ENCODE measurements around the gene TRIM7.
"Not testable (repeated sequence)": the region's sequence is repeated elsewhere in the genome, so short reads cannot be mapped to it uniquely, and the experiment has no call there.

Gene TRIM7

DNA sequence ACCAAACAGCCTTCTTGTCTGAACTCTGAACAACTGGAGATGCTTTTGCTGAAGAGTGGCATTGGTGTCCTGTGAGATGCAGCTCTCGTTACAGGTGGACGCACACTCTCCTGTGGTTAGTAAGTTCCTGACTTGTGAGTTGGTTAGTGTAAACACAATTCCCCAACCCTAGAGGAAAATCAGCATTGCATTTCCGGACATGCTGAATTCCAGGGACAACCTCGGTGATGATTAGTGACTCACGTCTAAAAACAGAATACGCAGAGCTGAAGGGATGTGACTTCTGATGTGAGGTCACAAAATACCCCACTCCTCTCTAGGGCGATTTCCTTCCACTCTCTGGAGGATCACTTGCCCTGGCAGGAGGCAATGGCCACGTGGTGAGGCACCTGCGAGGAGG is 52.6 kb downstream of the TRIM7 start:
- DNase-seq (ENCODE audit: low read depth, low spot score) = no peak

DNA sequence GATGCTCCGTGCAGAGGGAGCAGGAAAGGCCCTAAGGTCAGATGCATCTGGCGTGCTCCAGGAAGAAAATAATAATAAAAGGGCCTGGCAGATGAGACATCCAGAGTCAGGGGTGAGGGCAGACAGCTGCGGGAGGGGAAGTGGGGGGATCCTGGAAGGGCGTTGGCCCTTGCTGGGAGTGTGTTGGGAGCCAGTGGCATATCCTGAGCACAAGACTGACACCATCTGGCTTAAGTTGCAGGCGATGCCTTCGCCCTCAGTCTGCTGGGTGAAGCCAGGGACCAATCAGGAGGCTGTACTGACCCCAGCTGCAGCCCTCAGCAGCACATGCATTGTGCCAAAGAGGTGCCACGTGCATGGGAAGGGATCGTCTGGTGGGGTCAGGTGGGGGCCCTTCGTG is 53.9 kb downstream of the TRIM7 start:
- no peak for DNase-seq (ENCODE audit: low read depth, low spot score)

DNA sequence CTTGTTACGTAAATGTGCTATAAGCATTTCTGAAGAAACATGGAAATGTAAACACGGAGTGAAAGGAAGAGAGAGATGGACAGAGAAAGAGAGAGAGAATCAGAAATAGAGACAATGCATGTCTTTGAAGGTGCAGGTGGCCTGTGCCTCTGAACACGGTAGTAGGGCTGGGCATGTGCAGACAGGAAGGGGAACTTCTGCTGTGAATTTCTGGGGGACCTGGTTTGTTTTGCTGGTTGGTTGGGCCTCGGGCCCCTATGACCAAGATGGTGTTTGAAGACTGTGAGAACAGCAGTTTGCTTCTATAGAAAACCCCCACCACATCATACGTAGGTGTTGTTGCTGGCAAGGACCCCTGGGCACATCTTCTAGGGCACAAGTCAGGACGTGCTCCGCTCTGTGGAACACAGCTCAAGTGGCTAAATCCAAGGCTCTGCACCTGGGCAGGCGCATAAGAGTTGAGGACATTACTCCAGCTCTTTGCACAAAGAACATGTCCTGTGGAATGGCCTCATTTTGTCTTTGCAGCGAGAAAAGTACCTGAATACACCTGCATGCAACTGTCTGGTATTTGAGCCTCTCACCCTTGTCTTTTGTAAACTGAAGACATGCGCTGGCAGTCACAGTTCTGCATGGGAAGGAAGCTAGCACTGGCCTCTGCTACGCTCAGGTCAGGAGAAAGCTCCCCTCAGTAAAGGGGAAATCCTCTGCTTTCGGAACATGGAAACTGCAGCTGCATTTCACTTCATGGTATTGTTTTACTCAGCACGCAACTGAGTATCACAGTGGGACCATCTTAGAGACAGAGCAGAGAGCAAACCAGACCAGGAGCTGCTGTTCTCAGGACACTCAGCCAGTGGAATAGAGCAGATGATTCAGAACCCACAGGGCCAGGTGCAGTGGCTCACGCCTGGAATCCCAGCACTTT is 54.9 kb downstream of the TRIM7 start:
- DNase-seq (ENCODE audit: low read depth, low spot score) = no peak

DNA sequence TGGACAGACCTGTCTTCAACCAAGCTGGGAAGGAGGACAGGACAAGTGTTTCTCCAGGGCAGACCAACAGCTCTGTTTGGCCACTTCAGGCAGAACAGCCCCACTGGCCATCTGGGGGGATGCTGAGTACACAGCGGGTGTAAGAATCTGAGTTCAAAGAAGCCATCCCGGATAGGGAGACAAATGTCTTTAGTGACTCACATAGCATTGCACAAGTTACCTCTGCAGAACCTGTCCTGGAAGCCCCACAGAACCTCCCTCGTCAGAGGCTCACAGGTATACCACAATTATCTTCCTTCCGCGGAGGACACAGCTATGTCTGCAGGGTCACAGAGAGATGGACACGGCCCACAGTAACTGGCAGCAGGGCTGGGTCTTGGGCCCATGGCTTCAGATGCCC is 55.6 kb downstream of the TRIM7 start:
- no peak for DNase-seq (ENCODE audit: low read depth, low spot score)

DNA sequence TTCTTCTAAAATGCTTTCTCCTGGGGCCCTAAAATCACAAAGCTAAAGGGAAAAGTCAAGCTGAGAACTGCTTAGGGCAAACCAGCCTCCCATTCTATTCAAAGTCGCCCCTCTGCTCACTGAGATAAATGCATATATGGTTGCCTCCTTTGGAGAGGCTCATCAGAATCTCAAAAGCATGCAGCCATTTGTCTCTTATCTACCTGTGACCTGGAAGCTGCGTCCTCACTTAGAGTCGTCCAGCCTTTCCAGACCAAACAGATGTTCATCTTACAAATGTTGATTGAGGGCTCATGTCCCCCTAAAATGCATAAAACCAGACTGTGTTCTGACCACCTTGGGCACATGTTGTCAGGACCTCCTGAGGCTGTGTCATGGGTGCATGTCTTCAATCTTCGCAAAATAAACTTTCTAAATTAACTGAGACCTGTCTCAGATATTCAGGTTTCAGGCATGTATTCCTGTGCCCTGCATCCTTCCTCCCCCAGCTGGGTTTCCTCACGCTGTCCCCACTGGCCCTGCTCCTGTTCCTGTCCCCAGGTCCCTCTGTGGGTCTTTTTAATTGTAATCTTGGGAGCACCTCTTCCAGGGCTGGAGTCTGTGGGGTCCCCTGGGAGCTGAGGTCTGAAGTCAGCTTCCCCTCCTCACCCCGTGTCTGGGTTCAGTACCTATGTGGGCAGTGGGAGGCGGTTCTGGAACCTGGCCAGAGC is 57.9 kb downstream of the TRIM7 start, which contains the start of gene OR2V2:
OR2V2 (plus strand) TSS at position 660 of the 710 bp plus-strand sequence. CDS start 7,357 bp downstream, outside the sequence.
- DNase-seq (ENCODE audit: low read depth, low spot score) = not testable (repeated sequence)

DNA sequence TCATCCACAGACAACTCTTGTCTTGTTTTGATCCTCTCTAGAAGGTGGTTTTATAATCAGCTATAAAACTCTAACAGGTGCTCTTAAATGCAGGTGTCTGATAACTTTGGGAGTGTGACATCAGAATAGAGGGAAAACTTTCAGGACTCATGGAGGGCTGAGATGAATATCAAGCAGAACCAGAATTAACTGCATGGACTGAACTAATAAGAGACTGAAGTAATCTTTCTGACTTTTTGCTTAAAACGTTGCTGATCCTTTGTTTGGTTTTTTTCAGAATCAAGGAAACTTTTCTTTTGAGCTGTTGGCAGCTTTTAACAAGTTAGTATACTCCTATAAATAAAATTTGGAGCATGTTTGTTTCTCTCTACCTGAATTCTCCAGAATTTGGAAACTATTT is 59.9 kb downstream of the TRIM7 start:
- no peak for DNase-seq (ENCODE audit: low read depth, low spot score)

All from smooth muscle cell of the brain vasculature (primary cell).